Thyroid gland (tissue), 4 donors: ENCODE data around the gene YARS1.

Experiments used
- POLR2A ChIP-seq, 2 donors: fragments of 450-650 bp; IDR thresholded peaks; one replicate each; pipeline ENCODE4 v1.6.1; 2017; ENCODE audit warnings: antibody characterized with exemption in 2 of 2, mild to moderate bottlenecking in 2 of 2, moderate library complexity in 1 of 2
- TF ChIP-seq, protein P1 (sequence below), 6 experiments: fragments of 200-600 bp in 3 of 6; fragments of 450-650 bp in 3 of 6; sonication (generic) in 3 of 6; IDR thresholded peaks; one replicate each; pipeline ENCODE4 v1.5.1; 2016 to 2019; ENCODE audit warnings: antibody characterized with exemption in 6 of 6, mild to moderate bottlenecking in 2 of 6, inconsistent platforms in 1 of 6, moderate library complexity in 1 of 6

- TF ChIP-seq, protein P1, sequence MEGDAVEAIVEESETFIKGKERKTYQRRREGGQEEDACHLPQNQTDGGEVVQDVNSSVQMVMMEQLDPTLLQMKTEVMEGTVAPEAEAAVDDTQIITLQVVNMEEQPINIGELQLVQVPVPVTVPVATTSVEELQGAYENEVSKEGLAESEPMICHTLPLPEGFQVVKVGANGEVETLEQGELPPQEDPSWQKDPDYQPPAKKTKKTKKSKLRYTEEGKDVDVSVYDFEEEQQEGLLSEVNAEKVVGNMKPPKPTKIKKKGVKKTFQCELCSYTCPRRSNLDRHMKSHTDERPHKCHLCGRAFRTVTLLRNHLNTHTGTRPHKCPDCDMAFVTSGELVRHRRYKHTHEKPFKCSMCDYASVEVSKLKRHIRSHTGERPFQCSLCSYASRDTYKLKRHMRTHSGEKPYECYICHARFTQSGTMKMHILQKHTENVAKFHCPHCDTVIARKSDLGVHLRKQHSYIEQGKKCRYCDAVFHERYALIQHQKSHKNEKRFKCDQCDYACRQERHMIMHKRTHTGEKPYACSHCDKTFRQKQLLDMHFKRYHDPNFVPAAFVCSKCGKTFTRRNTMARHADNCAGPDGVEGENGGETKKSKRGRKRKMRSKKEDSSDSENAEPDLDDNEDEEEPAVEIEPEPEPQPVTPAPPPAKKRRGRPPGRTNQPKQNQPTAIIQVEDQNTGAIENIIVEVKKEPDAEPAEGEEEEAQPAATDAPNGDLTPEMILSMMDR (IDR thresholded peaks at IDR 0.05): no peak
- TF ChIP-seq POLR2A (IDR thresholded peaks at IDR 0.05): no peak
Observed at GRCh38 chr1:32801096-32801715, 16.0 kb downstream of the YARS1 start.
